ENCODE measurements around the gene VHLL.

The VHLL gene

DNA sequence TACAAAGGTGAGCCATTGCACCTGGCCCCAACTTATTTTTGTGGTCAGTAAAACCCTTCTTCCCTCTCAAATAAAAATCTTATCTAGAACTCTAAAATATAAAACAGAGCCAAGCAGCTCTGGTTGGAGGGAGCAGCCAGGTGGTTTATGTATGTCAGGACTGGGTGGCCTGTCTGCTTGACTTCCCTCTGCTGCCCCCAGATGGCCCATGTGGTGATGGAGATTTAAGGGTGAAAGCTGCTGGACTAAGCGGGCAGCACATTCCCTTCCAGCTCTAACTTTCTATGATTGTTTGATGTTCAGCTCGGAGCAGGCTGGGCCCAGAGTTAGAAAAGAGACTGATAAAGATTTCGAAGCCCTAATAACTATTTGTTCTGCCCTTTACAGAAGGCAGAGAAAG is 39.3 kb downstream of the VHLL start:
- TF ChIP-seq CTCF (IDR thresholded peaks at IDR 0.05; ENCODE audit: low read depth, low read length, missing control alignments), result peak; percentile 12
- DNase-seq (ENCODE audit: extremely low read depth, low read depth), result no peak
- no peak overlapping the region for H3K4me3 ChIP-seq (replicated peaks; ENCODE audit: low read depth, low read length)

DNA sequence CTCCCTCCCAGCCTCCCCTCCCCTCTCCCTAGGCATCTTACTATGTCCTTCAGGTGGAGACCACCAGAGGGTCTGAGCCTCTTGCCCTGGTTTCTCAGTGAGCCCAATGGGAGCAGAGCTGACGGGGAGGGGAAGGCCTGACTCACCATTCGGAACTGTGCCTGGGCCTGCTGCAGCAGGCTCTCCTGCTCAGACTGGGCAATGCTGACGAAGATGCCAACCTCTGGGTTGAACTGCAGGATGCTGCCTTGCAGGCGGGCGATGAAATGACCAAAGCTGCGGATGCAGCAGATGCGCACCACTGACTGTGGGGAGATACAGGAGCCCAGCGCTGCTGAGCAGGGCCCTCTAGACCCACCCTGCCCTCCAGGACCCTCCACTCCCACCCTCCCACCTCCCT is 40.2 kb downstream of the VHLL start:
- H3K4me3 ChIP-seq (replicated peaks; ENCODE audit: low read depth, low read length), result no peak overlapping the region
- no peak for TF ChIP-seq CTCF (IDR thresholded peaks at IDR 0.05; ENCODE audit: low read depth, low read length, missing control alignments)
- DNase-seq (ENCODE audit: extremely low read depth, low read depth), result no peak

GRCh38 chr1:156257711-156258110 is 41.4 kb downstream of the VHLL start:
- no peak for TF ChIP-seq CTCF (IDR thresholded peaks at IDR 0.05; ENCODE audit: low read depth, low read length, missing control alignments)
- DNase-seq (ENCODE audit: extremely low read depth, low read depth), result no peak

GRCh38 chr1:156253634-156254033 is 45.5 kb downstream of the VHLL start:
- H3K4me3 ChIP-seq (replicated peaks; ENCODE audit: low read depth, low read length), result no peak overlapping the region
- DNase-seq (ENCODE audit: extremely low read depth, low read depth), result no peak
- TF ChIP-seq CTCF (IDR thresholded peaks at IDR 0.05; ENCODE audit: low read depth, low read length, missing control alignments), result no peak

More at GRCh38 chr1:156257711-156258110, 41.4 kb downstream of the VHLL start:
- no peak overlapping the region for H3K4me3 ChIP-seq (replicated peaks; ENCODE audit: low read depth, low read length)

DNA sequence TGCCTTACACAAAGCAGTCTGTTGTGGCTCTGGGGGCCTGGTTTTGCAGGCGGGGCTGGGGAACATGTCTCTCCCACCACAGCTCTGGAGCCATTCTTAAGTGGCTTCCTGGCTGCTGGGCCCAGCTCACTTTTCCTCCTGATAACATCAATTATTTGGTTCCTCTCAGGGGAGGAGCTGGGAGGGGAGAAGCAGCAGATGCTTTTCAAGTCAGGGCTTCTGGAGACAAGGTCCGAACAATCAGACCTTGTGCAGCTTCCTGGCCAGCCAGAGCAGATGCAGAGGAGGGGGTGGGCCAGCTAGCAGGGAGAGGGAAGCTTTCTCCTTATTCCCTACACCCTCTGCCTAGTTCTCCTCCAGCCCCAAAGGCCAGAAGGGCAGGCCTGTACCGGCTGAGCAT is 47.6 kb downstream of the VHLL start:
- TF ChIP-seq CTCF (IDR thresholded peaks at IDR 0.05; ENCODE audit: low read depth, low read length, missing control alignments), result no peak
- H3K4me3 ChIP-seq (replicated peaks; ENCODE audit: low read depth, low read length), result no peak overlapping the region
- no peak for DNase-seq (ENCODE audit: extremely low read depth, low read depth)

DNA sequence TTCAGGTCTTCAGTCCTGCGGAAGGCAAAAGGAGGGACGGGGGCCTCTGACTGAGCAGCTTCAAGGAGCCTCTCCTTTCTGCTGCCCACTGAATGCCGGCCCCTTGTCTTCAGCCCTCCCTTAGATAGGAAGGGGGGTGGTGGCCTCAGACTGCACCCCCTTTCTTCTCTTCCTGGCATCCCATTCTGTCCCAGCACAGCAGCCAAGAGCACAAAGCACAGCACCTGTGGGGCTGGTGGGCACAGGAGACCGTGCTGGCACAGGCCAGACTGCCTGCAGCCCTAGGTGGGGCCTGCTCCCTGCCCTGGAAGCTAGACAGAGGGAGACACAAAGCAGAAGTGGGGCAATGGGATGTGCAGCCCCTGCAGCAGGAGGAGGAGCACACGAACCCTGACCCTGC is 49.5 kb downstream of the VHLL start:
- no peak overlapping the region for H3K4me3 ChIP-seq (replicated peaks; ENCODE audit: low read depth, low read length)
- DNase-seq (ENCODE audit: extremely low read depth, low read depth), result no peak
- TF ChIP-seq CTCF (IDR thresholded peaks at IDR 0.05; ENCODE audit: low read depth, low read length, missing control alignments), result no peak

Measured in HFF-Myc (cell line).